Measurements from ENCODE around the gene ANP32A. TPM values are rescaled to one million over a fixed set of nuclear protein-coding genes. Genes with fewer than 3 reads are reported as not detected.

Gene ANP32A
- total and polyA plus RNA-seq, 9 of the 15 experiments (the other 6 are each of a cell fraction or from before 2014, with no cell fraction given), result 13.2 to 656 (median 210) TPM

- no peak for ATAC-seq
- 94% methylated on average over 15 of the region's 17 CpGs for WGBS (ENCODE audit: insufficient coverage, low coverage, missing lambda C conversion rate)
- DNase-seq (ENCODE audit: extremely low read depth in 1 of 4, low spot score in 3 of 4), result no peak
- Histone ChIP-seq H4K20me1 (replicated peaks; ENCODE audit: control insufficient read depth, insufficient read depth, low read length) (peaks cover 33% of the 10 kb centered on the region), H3K4me2 (ENCODE audit: insufficient read depth, low read length) (no peak overlapping the region), H3K9me3 (replicated peaks; ENCODE audit: control insufficient read depth, insufficient read depth, low read depth, low read length) (no peaks in the 10 kb centered on the region), H3K9me1 (ENCODE audit: control insufficient read depth, insufficient read depth, low read length) (no peaks in the 10 kb centered on the region), H3K27me3 (ENCODE audit: control insufficient read depth in 2 of 2, insufficient read depth in 2 of 2, low read length in 2 of 2) (no peaks in the 10 kb centered on the region), H3K36me3 (ENCODE audit: control insufficient read depth, insufficient read depth, low read length) (peaks cover 87% of the 10 kb centered on the region), H2AFZ (ENCODE audit: low read depth, low read length) (no peak overlapping the region), H3K4me3 (no peak overlapping the region), H3K27ac (ENCODE audit: extremely low read depth, low read depth, low read length) (no peak overlapping the region), H3K4me1 (replicated peaks in 1 of 2; ENCODE audit: control insufficient read depth in 2 of 2, insufficient read depth in 2 of 2, low read length in 2 of 2) (peaks cover 0 to 3% of the 10 kb centered on the region in 2 experiments; a peak in 2 of 5 replicates), H3K79me2 (ENCODE audit: control insufficient read depth, insufficient read depth, low read length) (peaks cover 56% of the 10 kb centered on the region), H3K9ac (ENCODE audit: insufficient read depth in 1 of 2, low read depth in 2 of 2, low read length in 2 of 2) (no peak overlapping the region)
- in situ Hi-C loops (cut with MboI), result no loop called here
- intact Hi-C loops (cut with micrococcal nuclease), result no loop called here
- ChIA-PET CTCF (ENCODE audit: low intra/inter-chr PET ratio) (no interaction called here), POLR2A (interaction anchor here (0.6 to 1.5 kb wide), 2 partner anchors 10 to 73 kb away, joined by 3 to 7 read pairs; no protein-coding TSS in a partner anchor)
- no peak for FAIRE-seq
- BruUV-seq (replicated peaks), result no TSS peak
- TF ChIP-seq EZH2 (IDR thresholded peaks at IDR 0.05; ENCODE audit: borderline replicate concordance, low read depth, low read length) (no peak), CEBPG (CRISPR knock-in tag; IDR thresholded peaks at IDR 0.05) (no peak), CEBPG (tag; conservative IDR thresholded peaks at IDR 0.05 in 1 of 2, IDR thresholded peaks at IDR 0.05 in 1 of 2) (no peak), ZNF274 (IDR thresholded peaks at IDR 0.05; ENCODE audit: borderline replicate concordance, low read depth, low read length) (no peak), CBX8 (IDR thresholded peaks at IDR 0.05; ENCODE audit: borderline replicate concordance, extremely low read depth, low read depth, low read length, poor library complexity, severe bottlenecking) (no peak), ATF4 (CRISPR knock-in tag; IDR thresholded peaks at IDR 0.05) (no peak), HMG20B (CRISPR knock-in tag; IDR thresholded peaks at IDR 0.05) (no peak), TAF15 (IDR thresholded peaks at IDR 0.05; ENCODE audit: low read depth, low read length) (no peak), XRCC3 (IDR thresholded peaks at IDR 0.05) (no peak), CREM (IDR thresholded peaks at IDR 0.05; ENCODE audit: low read depth) (no peak), E2F3 (CRISPR knock-in tag; IDR thresholded peaks at IDR 0.05) (no peak), NFRKB (IDR thresholded peaks at IDR 0.05; ENCODE audit: low read depth) (no peak), KLF1 (tag; IDR thresholded peaks at IDR 0.05) (no peak), MED1 (CRISPR knock-in tag; IDR thresholded peaks at IDR 0.05; ENCODE audit: borderline replicate concordance) (no peak), DDX20 (tag; IDR thresholded peaks at IDR 0.05; ENCODE audit: low read depth) (no peak)
- TF ChIP-seq, protein P1, sequence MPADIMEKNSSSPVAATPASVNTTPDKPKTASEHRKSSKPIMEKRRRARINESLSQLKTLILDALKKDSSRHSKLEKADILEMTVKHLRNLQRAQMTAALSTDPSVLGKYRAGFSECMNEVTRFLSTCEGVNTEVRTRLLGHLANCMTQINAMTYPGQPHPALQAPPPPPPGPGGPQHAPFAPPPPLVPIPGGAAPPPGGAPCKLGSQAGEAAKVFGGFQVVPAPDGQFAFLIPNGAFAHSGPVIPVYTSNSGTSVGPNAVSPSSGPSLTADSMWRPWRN (IDR thresholded peaks at IDR 0.05; ENCODE audit: low read depth), result no peak
- TF ChIP-seq, protein P2, sequence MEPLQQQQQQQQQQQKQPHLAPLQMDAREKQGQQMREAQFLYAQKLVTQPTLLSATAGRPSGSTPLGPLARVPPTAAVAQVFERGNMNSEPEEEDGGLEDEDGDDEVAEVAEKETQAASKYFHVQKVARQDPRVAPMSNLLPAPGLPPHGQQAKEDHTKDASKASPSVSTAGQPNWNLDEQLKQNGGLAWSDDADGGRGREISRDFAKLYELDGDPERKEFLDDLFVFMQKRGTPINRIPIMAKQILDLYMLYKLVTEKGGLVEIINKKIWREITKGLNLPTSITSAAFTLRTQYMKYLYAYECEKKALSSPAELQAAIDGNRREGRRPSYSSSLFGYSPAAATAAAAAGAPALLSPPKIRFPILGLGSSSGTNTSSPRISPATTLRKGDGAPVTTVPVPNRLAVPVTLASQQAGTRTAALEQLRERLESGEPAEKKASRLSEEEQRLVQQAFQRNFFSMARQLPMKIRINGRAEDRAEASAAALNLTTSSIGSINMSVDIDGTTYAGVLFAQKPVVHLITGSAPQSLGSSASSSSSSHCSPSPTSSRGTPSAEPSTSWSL (CRISPR knock-in tag; IDR thresholded peaks at IDR 0.05; ENCODE audit: borderline replicate concordance), result no peak
- TF ChIP-seq, protein P3, sequence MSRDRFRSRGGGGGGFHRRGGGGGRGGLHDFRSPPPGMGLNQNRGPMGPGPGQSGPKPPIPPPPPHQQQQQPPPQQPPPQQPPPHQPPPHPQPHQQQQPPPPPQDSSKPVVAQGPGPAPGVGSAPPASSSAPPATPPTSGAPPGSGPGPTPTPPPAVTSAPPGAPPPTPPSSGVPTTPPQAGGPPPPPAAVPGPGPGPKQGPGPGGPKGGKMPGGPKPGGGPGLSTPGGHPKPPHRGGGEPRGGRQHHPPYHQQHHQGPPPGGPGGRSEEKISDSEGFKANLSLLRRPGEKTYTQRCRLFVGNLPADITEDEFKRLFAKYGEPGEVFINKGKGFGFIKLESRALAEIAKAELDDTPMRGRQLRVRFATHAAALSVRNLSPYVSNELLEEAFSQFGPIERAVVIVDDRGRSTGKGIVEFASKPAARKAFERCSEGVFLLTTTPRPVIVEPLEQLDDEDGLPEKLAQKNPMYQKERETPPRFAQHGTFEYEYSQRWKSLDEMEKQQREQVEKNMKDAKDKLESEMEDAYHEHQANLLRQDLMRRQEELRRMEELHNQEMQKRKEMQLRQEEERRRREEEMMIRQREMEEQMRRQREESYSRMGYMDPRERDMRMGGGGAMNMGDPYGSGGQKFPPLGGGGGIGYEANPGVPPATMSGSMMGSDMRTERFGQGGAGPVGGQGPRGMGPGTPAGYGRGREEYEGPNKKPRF (IDR thresholded peaks at IDR 0.05; ENCODE audit: low read depth, low read length), result no peak
Observed at GRCh38 chr15:68787609-68788263, 33.0 kb downstream of the ANP32A start.

All from K562 (cell line).